SU-DHL-6 (cell line): Measurements from ENCODE around the gene SYS1.

Experiments used
- H2AFZ ChIP-seq: fragments of 200-600 bp; sonication (generic); 2 replicates; pipeline ENCODE4 v1.6.1; 2014; ENCODE audit warnings: low read depth, mild to moderate bottlenecking, moderate library complexity, mixed read lengths, antibody characterized with exemption, low read length; ENCODE audit not compliant: severe bottlenecking
- H3F3A ChIP-seq: fragments of 200-600 bp; shearing (Covaris generic); 2 replicates; pipeline ENCODE4 v1.6.0; 2016; ENCODE audit warnings: antibody characterized with exemption, mild to moderate bottlenecking; ENCODE audit not compliant: insufficient read depth
- H3K27ac ChIP-seq: fragments of 200-600 bp; sonication (generic); 2 replicates; pipeline ENCODE4 v1.5.1; 2016; ENCODE audit warnings: low read depth, mild to moderate bottlenecking, low read length, moderate library complexity, mixed read lengths
- H3K27me3 ChIP-seq: fragments of 200-600 bp; sonication (generic), shearing (Covaris generic); 2 replicates; pipeline ENCODE4 v1.6.0; 2014; ENCODE audit warnings: mild to moderate bottlenecking, low read length
- H3K36me3 ChIP-seq: fragments of 200-600 bp; sonication (generic); 2 replicates; pipeline ENCODE4 v1.6.1; 2014; ENCODE audit warnings: mild to moderate bottlenecking, low read length, mixed read lengths
- H3K4me2 ChIP-seq: fragments of 300-600, 200-600 bp; shearing (Covaris generic), sonication (generic); 2 replicates; pipeline ENCODE4 v1.6.0; 2014; ENCODE audit warnings: low read length, low read depth, mild to moderate bottlenecking; ENCODE audit not compliant: poor library complexity, severe bottlenecking
- H3K4me3 ChIP-seq: fragments of 200-600 bp; sonication (generic); 2 replicates; pipeline ENCODE4 v1.5.1; 2014; ENCODE audit warnings: antibody characterized with exemption, low read length, mild to moderate bottlenecking, mixed read lengths; ENCODE audit not compliant: insufficient read depth, poor library complexity, severe bottlenecking
- H3K79me2 ChIP-seq: fragments of 200-600 bp; sonication (generic); 2 replicates; pipeline ENCODE4 v1.6.1; 2014; ENCODE audit warnings: mild to moderate bottlenecking, low read length, moderate library complexity; ENCODE audit not compliant: insufficient read depth
- H3K9ac ChIP-seq: fragments of 200-600 bp; sonication (generic); 2 replicates; pipeline ENCODE4 v1.7.0; 2014; ENCODE audit warnings: mild to moderate bottlenecking, low read length
- H3K9me2 ChIP-seq: fragments of 200-600 bp; sonication (generic); replicated peaks from 2 replicates; pipeline ENCODE4 v1.6.1; 2014; ENCODE audit warnings: low read length; ENCODE audit not compliant: insufficient read depth
- H3K9me3 ChIP-seq: fragments of 200-600 bp; sonication (generic); 2 replicates; pipeline ENCODE4 v1.6.1; 2014; ENCODE audit warnings: low read length, mixed read lengths; ENCODE audit not compliant: insufficient read depth
- H4K20me1 ChIP-seq: fragments of 200-600 bp; sonication (generic); 2 replicates; pipeline ENCODE4 v1.6.1; 2014; ENCODE audit warnings: low read depth, mild to moderate bottlenecking, antibody characterized with exemption, low read length, moderate library complexity, mixed read lengths
- EZH2phosphoT487 ChIP-seq: fragments of 200-600 bp; sonication (generic), shearing (Covaris generic); conservative IDR thresholded peaks from 2 replicates; pipeline ENCODE4 v1.6.1; 2018; ENCODE audit warnings: mild to moderate bottlenecking, antibody characterized with exemption, low read length, moderate library complexity, mixed read lengths
- TF ChIP-seq, protein P1 (sequence below): fragments of 200-600 bp; sonication (generic); IDR thresholded peaks from one replicate; pipeline ENCODE4 v1.5.1; 2017; ENCODE audit warnings: antibody characterized with exemption, mild to moderate bottlenecking, low read length, moderate library complexity; ENCODE audit not compliant: insufficient read depth, poor library complexity, severe bottlenecking

The SYS1 gene

DNA sequence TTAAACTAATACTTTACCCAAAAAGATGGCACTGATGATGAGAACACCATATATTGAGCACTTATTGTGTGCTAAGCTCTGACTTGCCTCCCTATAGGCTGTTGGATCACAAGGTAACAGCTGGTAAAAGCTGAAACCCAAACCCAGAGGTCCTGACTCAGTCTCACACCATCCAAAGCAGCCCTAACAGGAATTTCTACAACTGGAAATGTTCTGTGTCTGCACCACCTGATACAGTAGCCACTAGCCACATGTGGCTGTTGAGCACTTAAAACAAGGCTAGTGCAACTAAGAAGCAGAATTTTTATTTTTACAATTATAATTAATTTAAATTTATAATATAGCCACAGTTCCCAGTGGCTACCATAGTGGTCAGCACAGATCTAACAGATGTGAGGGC is 39.2 kb upstream of the SYS1 start:
- Histone ChIP-seq H3K9me3 (no peaks in the 10 kb centered on the region), H3K9me2 (no peaks in the 10 kb centered on the region), H3K36me3 (no peaks in the 10 kb centered on the region), H3F3A (peaks cover 19% of the 10 kb centered on the region), H3K79me2 (no peaks in the 10 kb centered on the region), H3K27me3 (no peaks in the 10 kb centered on the region), H3K9ac (no peak overlapping the region), H4K20me1 (no peaks in the 10 kb centered on the region), H3K4me2 (no peak overlapping the region), H3K4me3 (no peak overlapping the region), H3K27ac (no peak overlapping the region), H2AFZ (no peak overlapping the region)
- TF ChIP-seq, protein P1, sequence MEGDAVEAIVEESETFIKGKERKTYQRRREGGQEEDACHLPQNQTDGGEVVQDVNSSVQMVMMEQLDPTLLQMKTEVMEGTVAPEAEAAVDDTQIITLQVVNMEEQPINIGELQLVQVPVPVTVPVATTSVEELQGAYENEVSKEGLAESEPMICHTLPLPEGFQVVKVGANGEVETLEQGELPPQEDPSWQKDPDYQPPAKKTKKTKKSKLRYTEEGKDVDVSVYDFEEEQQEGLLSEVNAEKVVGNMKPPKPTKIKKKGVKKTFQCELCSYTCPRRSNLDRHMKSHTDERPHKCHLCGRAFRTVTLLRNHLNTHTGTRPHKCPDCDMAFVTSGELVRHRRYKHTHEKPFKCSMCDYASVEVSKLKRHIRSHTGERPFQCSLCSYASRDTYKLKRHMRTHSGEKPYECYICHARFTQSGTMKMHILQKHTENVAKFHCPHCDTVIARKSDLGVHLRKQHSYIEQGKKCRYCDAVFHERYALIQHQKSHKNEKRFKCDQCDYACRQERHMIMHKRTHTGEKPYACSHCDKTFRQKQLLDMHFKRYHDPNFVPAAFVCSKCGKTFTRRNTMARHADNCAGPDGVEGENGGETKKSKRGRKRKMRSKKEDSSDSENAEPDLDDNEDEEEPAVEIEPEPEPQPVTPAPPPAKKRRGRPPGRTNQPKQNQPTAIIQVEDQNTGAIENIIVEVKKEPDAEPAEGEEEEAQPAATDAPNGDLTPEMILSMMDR, result no peak
- TF ChIP-seq EZH2phosphoT487, result no peak

DNA sequence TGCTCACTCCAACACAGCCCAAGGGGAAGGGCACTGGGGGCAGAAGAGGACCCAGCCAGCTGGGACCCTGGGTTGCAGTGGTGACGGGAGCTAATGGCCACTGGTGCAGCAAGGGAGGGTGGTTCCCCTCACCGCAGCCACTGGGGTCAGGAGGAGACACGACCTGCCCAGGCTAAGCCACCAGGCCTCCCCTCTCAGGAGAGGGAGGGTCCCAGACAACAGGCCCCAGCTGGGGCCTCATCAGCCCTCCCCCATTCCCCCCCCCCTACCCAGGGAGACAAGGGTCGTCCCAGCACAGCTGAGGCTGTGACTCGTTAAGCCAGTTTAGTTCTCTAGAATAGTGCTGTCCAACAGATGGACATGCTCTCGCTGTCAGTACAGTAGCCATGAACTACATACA is 37.6 kb upstream of the SYS1 start:
- H3K27me3 ChIP-seq, result no peaks in the 10 kb centered on the region
- no peaks in the 10 kb centered on the region for H3K36me3 ChIP-seq
- H3K9me2 ChIP-seq, result no peaks in the 10 kb centered on the region
- no peaks in the 10 kb centered on the region for H4K20me1 ChIP-seq
- H3K9ac ChIP-seq, result no peak overlapping the region
- H3K9me3 ChIP-seq, result no peaks in the 10 kb centered on the region
- no peak overlapping the region for H3K4me3 ChIP-seq
- TF ChIP-seq, protein P1, result no peak
- no peak for TF ChIP-seq EZH2phosphoT487
- no peak overlapping the region for H3K4me2 ChIP-seq
- no peak overlapping the region for H2AFZ ChIP-seq
- H3K27ac ChIP-seq, result no peak overlapping the region
- H3F3A ChIP-seq, result peaks cover 19% of the 10 kb centered on the region
- H3K79me2 ChIP-seq, result no peaks in the 10 kb centered on the region

DNA sequence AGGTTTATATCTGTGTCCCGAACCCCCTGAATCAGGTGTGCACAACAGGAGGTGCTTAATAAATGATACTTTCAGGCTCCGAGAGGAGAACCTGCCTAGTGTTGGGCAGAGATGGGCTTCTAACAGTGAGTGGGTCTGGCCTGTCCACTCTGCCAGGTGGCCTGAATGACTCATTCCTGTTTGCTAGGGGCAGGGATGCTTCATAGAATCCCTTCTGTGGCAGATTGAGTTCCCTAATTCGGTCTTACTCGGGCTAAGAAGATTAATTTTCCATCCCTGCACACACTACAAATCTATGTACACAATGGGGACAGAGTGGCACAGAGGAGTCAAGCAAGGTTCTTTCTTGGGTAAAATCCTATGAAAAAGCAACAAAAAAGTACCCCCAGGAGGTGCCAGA is 34.5 kb upstream of the SYS1 start:
- Histone ChIP-seq H3K4me3 (no peak overlapping the region), H3K9me3 (no peaks in the 10 kb centered on the region), H3K9me2 (no peaks in the 10 kb centered on the region), H4K20me1 (no peaks in the 10 kb centered on the region), H3F3A (no peaks in the 10 kb centered on the region), H3K9ac (no peak overlapping the region), H2AFZ (no peak overlapping the region), H3K27ac (no peak overlapping the region), H3K27me3 (no peaks in the 10 kb centered on the region), H3K4me2 (no peak overlapping the region), H3K36me3 (no peaks in the 10 kb centered on the region), H3K79me2 (no peaks in the 10 kb centered on the region)
- TF ChIP-seq, protein P1, result no peak
- no peak for TF ChIP-seq EZH2phosphoT487
